H1 (cell line): ENCODE measurements around the gene OR13C2. TPM values are rescaled to one million over a fixed set of nuclear protein-coding genes. Genes with fewer than 3 reads are reported as not detected.

Experiments used
- CBX5 ChIP-seq: fragments of 300-800, 300-1000 bp; sonication (generic); IDR thresholded peaks from 2 replicates; pipeline ENCODE4 v1.7.1; 2016; ENCODE audit warnings: antibody characterized with exemption, low read length, low read depth
- KDM5A ChIP-seq: fragments of 200-600 bp; IDR thresholded peaks from 2 replicates; pipeline ENCODE4 v1.7.1; 2012; ENCODE audit warnings: mild to moderate bottlenecking, low read length, inconsistent platforms, mixed read lengths
- NRF1 ChIP-seq: IDR thresholded peaks from 2 replicates; pipeline ENCODE4 v1.6.1; 2011; ENCODE audit warnings: mild to moderate bottlenecking, low read depth, low read length, improper control_type of control experiment
- RNF2 ChIP-seq: fragments of 200-900, 300-1000 bp; sonication (generic); IDR thresholded peaks from 2 replicates; pipeline ENCODE4 v1.7.1; 2016; ENCODE audit warnings: borderline replicate concordance, low read depth, mild to moderate bottlenecking, antibody characterized with exemption, low read length; ENCODE audit not compliant: poor library complexity, severe bottlenecking; ENCODE audit errors: missing control alignments
- SRF ChIP-seq: IDR thresholded peaks from 2 replicates; pipeline ENCODE4 v1.6.1; 2011; ENCODE audit warnings: mild to moderate bottlenecking, low read depth, low read length, moderate library complexity
- polyA plus RNA-seq, 7 experiments: library from polyadenylated mRNA; depleted of rRNA in 3 of 7; stranded (reverse) in 5 of 7; unstranded in 2 of 7; fragments of >200 nt in 5 of 7; fragments of 200-250 nt in 2 of 7; gene quantifications; 1 replicate in 5 of 7; 2 replicates in 1 of 7; 4 replicates in 1 of 7; pipeline versions ENCODE4 v1.2.1 to v1.2.3, GENCODE V29; 2011 to 2013; ENCODE audit warnings: missing spikeins in 2 of 7, mixed read lengths in 2 of 7
- total RNA-seq: library from RNA; stranded (reverse); fragmentation: NEBNext Ultra II Directional; extraction: Animal tissue kit (Norgen Biotek cat#: 25700); gene quantifications from 2 replicates; pipeline ENCODE4 v1.2.1, GENCODE V29; 2021

OR13C2 gene
- total and polyA plus RNA-seq, 2 of the 8 experiments (the other 6 are each of a cell fraction or from before 2014, with no cell fraction given), result not detected

- TF ChIP-seq RNF2 (no peak), CBX5 (no peak), SRF (no peak), KDM5A (no peak), NRF1 (no peak)
These were observed 12.7 kb upstream of the OR13C2 start, which contains the start of gene OR13C9 (continued) for GRCh38 chr9:104618104-104618503.
